Measurements from ENCODE around the gene ELP4.

DNA sequence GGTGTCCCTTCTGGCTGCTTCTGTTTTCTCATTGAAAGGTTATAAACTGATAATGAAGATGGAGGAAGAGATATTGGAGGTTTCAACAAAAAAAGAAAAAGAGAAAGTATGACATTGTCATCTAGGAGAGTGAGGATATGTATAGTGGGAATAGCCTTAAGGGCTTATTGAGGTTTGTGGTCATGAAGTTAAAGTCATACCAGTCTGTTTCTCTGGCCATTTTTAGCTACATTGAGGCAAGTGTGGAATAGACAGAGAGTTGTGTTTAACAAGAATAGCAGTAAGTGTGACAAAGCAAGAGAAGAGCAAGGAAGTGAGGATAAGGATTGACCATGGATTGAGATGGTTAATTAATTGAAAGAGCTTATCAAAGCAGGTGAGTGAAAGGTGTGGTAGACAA is 110.4 kb downstream of the ELP4 start:
- TF ChIP-seq, protein P1, sequence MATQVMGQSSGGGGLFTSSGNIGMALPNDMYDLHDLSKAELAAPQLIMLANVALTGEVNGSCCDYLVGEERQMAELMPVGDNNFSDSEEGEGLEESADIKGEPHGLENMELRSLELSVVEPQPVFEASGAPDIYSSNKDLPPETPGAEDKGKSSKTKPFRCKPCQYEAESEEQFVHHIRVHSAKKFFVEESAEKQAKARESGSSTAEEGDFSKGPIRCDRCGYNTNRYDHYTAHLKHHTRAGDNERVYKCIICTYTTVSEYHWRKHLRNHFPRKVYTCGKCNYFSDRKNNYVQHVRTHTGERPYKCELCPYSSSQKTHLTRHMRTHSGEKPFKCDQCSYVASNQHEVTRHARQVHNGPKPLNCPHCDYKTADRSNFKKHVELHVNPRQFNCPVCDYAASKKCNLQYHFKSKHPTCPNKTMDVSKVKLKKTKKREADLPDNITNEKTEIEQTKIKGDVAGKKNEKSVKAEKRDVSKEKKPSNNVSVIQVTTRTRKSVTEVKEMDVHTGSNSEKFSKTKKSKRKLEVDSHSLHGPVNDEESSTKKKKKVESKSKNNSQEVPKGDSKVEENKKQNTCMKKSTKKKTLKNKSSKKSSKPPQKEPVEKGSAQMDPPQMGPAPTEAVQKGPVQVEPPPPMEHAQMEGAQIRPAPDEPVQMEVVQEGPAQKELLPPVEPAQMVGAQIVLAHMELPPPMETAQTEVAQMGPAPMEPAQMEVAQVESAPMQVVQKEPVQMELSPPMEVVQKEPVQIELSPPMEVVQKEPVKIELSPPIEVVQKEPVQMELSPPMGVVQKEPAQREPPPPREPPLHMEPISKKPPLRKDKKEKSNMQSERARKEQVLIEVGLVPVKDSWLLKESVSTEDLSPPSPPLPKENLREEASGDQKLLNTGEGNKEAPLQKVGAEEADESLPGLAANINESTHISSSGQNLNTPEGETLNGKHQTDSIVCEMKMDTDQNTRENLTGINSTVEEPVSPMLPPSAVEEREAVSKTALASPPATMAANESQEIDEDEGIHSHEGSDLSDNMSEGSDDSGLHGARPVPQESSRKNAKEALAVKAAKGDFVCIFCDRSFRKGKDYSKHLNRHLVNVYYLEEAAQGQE (IDR thresholded peaks at IDR 0.05; ENCODE audit: insufficient read depth in 1 of 2, low read depth in 2 of 2, low read length in 1 of 2), result no peak
- TF ChIP-seq, protein P2, sequence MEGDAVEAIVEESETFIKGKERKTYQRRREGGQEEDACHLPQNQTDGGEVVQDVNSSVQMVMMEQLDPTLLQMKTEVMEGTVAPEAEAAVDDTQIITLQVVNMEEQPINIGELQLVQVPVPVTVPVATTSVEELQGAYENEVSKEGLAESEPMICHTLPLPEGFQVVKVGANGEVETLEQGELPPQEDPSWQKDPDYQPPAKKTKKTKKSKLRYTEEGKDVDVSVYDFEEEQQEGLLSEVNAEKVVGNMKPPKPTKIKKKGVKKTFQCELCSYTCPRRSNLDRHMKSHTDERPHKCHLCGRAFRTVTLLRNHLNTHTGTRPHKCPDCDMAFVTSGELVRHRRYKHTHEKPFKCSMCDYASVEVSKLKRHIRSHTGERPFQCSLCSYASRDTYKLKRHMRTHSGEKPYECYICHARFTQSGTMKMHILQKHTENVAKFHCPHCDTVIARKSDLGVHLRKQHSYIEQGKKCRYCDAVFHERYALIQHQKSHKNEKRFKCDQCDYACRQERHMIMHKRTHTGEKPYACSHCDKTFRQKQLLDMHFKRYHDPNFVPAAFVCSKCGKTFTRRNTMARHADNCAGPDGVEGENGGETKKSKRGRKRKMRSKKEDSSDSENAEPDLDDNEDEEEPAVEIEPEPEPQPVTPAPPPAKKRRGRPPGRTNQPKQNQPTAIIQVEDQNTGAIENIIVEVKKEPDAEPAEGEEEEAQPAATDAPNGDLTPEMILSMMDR (IDR thresholded peaks at IDR 0.05), result no peak
- TF ChIP-seq POLR2AphosphoS5 (IDR thresholded peaks at IDR 0.05; ENCODE audit: low read depth, low read length) (no peak), TCF7L2 (IDR thresholded peaks at IDR 0.05; ENCODE audit: low read depth, low read length) (no peak)
